ENCODE data around the gene SETD1B. TPM values are rescaled to one million over a fixed set of nuclear protein-coding genes. Genes with fewer than 3 reads are reported as not detected.
"Not testable (repeated sequence)": the region's sequence is repeated elsewhere in the genome, so short reads cannot be mapped to it uniquely, and the experiment has no call there.

Gene SETD1B
- total RNA-seq, 2 donors from 2014 or later: 9.3 to 11.9 TPM

DNA sequence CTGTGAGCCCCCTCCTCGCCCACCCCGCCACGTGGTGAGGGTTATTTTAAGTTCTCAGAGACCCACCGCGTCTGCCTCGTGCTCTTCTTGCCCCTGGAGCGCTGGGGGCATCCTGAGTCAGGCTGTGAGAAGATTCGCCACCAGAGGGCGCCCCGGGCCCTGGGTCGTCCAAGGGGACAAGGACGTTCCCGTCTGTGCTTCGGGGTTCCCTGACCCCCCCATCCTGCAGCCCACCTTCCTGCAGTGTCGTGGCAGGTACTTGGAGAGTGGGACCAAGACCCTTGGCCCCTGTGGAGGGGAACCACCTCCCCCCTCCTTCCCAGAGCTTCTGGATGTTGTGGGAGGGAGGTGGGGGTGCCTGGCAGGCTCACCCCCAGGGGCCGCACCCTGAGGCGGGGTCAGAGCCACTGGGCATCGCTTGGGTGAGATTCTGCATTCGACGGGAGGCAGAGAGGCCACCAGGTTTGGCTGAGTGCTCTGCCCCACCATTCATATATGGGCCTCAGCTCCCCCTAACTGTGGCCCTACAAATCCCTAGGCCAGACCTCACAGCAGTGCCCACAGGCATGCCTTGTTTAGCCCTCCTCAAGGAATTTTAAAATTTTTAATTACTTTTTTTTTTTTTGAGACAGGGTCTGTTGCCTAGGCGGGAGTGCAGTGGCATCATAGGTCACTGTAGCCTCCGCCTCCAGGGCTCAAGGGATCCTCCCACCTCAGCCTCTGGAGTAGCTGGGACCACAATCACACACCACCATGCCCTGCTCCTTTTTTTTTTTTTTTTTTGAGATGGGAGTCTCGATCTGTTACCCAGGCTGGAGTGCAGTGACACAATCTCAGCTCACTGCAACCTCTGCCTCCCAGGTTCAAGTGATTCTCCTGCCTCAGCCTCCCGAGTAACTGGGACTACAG, 27.4 kb upstream of the SETD1B start:
- ATAC-seq (peak; percentile 53 to 58), DNase-seq (peak; percentile 88)
- intact Hi-C loops (cut with DNase I): loop anchor here in 1 of 2 donors (5.0 kb wide), 1 partner anchor 36 kb away; no protein-coding TSS in a partner anchor

DNA sequence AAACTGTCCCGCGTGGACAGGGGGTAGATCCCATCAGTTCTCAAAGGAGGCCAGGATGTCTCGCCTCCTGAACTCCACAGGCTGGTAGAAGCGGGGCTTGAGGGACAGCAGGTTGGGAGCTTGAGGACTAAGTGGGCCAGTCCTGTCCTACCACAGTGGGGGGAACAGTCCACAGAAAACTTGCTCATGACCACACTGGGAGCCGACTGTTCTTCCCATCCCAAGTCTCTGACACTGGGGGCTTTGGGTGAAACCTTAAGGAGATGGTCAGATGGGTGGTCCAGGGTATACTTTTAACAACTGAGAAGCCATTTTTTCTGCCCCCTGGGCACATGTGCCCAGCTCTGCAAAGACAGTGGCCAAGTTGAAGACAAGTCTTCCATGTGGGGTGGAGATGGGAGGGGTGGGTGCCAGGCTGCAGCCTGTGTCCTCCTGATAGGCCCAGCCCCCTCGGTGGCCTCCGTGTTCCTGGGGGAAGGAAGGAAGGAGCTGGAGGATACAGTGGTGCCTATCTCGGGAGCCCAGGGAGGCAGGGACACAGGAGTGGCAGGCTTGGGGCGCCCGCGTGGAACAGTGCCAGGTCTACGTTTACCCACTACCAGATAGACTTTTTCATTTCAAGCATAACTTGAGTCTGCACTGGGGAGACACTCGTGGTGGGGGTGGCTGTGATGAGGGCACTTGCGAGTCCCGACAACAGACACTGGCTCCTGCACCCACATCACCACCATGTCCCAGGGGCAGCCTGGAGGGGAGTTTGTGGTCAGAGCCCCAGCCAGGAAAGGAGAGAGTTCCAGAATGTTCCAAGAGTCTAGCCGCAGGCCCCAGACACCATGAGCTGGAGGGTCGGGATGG, 25.0 kb upstream of the SETD1B start:
- intact Hi-C loops (cut with DNase I): loop anchor here in 1 of 2 donors (5.0 kb wide), 1 partner anchor 34 kb away; no protein-coding TSS in a partner anchor
- no peak for DNase-seq
- no peak for ATAC-seq

- ATAC-seq (no peak), DNase-seq (no peak)
- intact Hi-C loops (cut with DNase I): loop anchor here in 1 of 2 donors (5.0 kb wide), 1 partner anchor 33 kb away; no protein-coding TSS in a partner anchor
Measured at GRCh38 chr12:121779422-121779895, 24.4 kb upstream of the SETD1B start.

GRCh38 chr12:121780429-121780828, 23.4 kb upstream of the SETD1B start:
- DNase-seq (no peak), ATAC-seq (no peak)
- intact Hi-C loops (cut with DNase I): no loop called here

DNA sequence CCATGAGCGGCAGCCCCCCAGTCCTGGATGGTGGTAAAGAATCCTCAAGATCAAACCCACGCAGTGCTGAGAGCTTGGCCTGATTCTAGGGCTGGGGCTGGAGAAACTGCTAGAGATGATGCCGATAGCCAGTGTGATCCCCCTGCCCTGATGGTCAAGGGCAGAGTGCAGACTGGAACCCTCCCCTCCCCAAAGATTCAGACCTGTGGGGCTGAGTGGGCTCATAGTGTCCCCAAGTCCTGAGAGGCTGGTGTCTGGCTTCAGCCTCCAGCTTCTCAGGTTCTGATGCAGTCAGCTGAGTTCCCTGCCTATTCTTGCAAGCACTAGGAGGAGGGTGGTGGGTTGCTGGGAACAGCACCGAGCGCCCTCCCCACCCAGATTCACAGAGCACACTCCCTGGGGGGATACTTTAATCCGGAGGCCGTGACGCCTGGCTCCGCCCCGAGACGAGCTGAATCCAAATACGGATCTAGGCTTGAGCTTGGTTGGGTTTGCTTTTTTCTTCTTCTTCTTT, 22.3 kb upstream of the SETD1B start:
- DNase-seq (no peak), ATAC-seq (peak; percentile 12 to 60)
- intact Hi-C loops (cut with DNase I): no loop called here

DNA sequence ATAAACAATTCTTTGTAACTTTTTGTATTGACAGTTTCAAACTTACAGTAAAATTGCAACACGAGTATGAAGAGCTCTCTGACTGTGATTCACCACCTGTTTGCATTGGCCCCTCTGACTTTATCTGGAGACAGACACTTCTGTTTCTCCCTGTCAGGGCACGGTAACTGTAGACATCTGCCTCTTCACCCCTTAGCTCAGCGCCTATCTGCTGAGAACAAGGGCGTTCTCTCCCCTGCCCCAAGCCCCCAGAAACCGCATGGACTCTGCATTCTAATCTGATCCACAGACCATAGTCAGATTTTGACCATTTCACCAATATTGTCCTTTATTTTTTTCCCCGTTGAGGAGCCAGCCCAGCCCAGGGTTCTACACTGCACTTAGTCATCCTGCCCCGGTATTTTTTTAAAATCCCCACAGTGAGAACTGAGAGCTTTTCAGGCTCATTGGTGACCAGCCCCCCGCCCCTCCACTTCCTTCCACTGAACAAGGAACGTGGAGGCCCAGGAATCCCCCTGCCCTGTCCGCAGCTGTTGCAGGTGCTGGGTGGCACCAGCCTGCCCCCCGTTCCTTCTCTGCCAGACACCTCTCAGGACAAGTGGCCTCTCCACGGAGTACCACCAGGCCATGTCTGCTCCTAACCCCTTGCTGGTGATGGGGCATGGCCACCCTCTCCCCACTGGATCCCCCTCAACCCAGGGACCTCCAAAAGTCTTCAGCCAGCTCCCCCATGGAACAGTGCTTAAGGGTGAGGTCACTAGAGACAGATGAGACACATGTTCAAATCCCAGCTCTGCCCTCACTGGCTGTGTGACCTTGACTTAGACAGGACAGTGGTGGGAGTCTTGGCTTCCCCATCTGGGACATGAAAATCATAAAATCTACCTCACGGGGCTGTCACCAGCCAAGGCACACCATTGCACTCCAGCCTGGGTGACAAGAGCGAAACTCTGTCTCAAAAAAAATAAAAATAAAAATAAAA, 21.5 kb upstream of the SETD1B start:
- DNase-seq (no peak), ATAC-seq (peak in 1 of 2 donors; percentile 45)
- intact Hi-C loops (cut with DNase I): no loop called here

DNA sequence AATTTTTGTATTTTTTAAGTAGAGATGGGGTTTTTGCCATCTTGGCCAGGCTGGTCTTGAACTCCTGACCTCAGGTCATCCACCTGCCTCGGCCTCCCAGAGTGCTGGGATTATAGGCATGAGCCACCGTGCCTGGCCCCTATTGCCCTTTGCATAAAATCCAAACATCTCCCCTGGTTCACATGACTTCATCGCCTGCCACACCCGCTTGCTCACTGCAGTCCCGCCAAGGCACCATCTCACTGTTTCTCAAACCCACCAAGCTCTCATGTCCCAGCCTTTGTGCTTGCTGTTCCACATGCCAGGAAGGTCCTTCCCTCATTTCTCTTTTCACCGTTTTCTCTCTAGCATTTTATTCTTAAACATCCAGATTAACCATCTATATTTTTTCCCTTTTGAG, 20.0 kb upstream of the SETD1B start:
- ATAC-seq (no peak), DNase-seq (no peak)
- intact Hi-C loops (cut with DNase I): no loop called here

DNA sequence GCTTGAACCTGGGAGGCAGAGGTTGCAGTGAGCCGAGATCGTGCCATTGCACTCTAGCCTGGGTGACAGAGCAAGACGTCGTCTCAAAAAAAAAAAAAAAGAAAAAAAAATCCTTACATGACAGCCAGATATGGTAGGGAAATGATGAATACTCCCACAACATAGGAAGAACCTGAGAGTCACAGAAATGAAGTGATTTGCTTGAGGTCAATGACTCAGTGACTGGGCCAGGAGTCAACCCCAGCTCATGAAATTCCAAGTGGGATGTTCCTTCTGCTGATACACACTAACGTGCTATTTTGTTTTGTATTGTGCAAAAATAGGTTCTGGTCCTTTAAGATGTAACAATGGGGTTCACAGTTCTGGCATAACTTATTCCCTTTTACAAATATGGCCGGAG, 19.3 kb upstream of the SETD1B start:
- intact Hi-C loops (cut with DNase I): no loop called here
- ATAC-seq (peak in 1 of 2 donors; percentile 50), DNase-seq (no peak)

- DNase-seq (no peak), ATAC-seq (peak in 1 of 2 donors; percentile 48)
- intact Hi-C loops (cut with DNase I): no loop called here
Measured at GRCh38 chr12:121786440-121786825, 17.4 kb upstream of the SETD1B start.

DNA sequence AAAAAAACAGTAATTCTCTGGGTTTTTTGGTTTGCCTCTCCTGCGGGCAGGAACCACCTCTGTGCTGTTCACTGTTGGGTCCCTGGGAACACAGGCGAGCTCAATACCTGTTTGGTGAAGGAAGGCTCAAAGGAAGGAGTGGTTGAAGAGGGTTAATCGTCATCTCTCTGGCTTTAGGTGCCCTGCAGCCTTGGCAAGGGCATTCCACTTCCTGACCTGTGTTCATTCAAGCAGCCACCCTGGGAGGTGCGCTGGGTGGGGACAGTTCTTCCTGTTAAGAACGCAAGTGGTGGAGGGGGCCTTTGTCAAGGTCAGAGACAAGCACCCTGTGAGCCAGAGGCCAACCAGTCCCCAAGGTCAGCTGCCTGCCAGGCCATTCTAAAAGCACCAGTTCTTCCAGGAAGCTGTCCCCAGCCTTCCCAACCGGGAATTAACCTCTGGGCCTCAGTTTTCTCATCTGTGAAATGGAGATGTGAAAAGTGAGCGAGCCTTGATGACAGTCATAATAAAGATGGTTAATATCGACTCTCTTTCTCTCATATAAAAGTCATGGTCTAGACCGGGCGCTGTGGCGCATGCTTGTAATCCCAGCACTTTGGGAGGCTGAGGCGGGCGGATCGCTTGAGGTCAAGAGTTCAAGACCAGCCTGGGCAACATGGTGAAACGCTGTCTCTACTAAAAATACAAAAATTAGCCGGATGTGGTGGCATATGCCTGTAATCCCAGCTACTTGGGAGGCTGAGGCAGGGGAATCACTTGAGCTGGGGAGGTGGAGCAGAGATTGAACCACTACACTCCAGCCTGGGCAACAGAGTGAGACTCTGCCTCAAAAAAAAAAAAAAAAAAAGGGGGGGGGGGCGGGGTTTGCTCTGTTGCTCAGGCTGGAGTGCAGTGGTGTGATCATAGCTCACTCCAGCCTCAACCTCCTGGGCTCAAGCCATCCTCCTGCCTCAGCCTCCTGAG, 16.5 kb upstream of the SETD1B start:
- ATAC-seq: no peak
- intact Hi-C loops (cut with DNase I): no loop called here
- no peak for DNase-seq

- no peak for ATAC-seq
- DNase-seq: no peak
Measured at GRCh38 chr12:121788176-121788818, 15.5 kb upstream of the SETD1B start.

DNA sequence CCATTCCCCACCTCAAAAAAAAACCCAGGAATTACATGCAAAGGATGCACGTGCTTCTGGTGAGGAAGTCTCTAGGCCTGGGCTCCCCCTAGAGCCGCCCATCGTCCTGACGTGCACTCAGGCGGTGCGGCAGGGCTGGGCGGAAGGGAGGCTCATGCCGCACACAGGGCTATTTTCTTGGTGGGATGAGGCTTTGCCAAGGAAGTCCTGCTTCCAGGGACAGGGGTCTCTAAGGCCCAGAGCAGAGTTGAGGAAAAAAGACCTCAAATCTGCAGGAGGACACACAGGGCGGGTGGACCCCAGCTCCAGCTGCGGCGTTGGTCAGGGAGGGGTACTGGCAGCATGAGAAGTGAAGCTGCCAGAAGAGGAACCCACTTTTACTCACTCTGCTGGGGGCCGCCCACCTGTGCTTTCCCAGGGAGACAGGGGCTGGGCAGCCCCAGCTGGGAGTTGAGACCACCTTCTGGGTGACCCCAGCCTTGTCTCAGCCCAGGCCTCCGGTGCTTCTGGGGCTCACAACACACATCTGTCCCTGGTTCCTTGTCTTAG, 14.5 kb upstream of the SETD1B start:
- ATAC-seq (no peak), DNase-seq (no peak)
- intact Hi-C loops (cut with DNase I): no loop called here

More at GRCh38 chr12:121788176-121788818, 15.5 kb upstream of the SETD1B start:
- intact Hi-C loops (cut with DNase I): no loop called here

GRCh38 chr12:121789800-121790728, 13.7 kb upstream of the SETD1B start:
- DNase-seq: peak; percentile 72
- intact Hi-C loops (cut with DNase I): loop anchor here (5.0 kb wide), 1 partner anchor 93 kb away; no protein-coding TSS in a partner anchor
- ATAC-seq: peak; percentile 4 to 17

DNA sequence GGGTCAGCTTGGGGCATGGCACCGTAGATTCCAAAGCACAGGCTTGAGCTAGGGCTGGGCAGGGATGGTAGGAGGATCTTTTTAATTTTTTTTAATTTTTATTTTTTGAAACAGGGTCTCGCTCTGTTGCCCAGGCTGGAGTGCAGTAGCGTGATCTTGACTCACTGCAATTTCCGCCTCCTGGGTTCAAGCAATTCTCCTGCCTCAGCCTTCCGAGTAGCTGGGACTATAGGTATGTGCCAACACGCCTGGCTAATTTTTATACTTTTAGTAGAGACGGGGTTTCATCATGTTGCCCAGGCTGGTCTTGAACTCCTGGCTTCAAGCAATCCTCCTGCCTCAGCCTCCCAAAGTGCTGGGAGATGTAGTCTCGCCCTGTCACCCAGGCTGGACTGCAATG, 13.0 kb upstream of the SETD1B start:
- DNase-seq, ATAC-seq: not testable (repeated sequence)
- intact Hi-C loops (cut with DNase I): loop anchor here (5.0 kb wide), 1 partner anchor 93 kb away; no protein-coding TSS in a partner anchor
